Neural crest cell (in vitro differentiated cells): ENCODE measurements around the gene ZMIZ1. TPM values are rescaled to one million over a fixed set of nuclear protein-coding genes. Genes with fewer than 3 reads are reported as not detected.

Source experiments
- DNase-seq: peaks from one replicate; pipeline ENCODE4 v3.0.0; 2021; ENCODE audit warnings: low read depth, mixed read lengths, low spot score
- H3K27ac Mint-ChIP-seq: one replicate; pipeline ENCODE4 v1.8.0; 2021; ENCODE audit warnings: mild to moderate bottlenecking, mixed read lengths; ENCODE audit not compliant: unreplicated experiment
- H3K27me3 Mint-ChIP-seq: 2 replicates; pipeline ENCODE4 v1.8.0; 2021; ENCODE audit warnings: low read depth, mild to moderate bottlenecking, mixed read lengths
- H3K36me3 Mint-ChIP-seq: 2 replicates; pipeline ENCODE4 v1.8.0; 2021; ENCODE audit warnings: low read depth, mild to moderate bottlenecking, mixed read lengths
- H3K4me1 Mint-ChIP-seq: 2 replicates; pipeline ENCODE4 v1.8.0; 2021; ENCODE audit warnings: mixed read lengths
- H3K4me3 Mint-ChIP-seq: one replicate; pipeline ENCODE4 v1.8.0; 2021; ENCODE audit warnings: mild to moderate bottlenecking, mixed read lengths
- H3K9me3 Mint-ChIP-seq: 2 replicates; pipeline ENCODE4 v1.8.0; 2021; ENCODE audit warnings: mixed read lengths
- total RNA-seq: library from RNA; stranded (reverse); gene quantifications from 2 replicates; pipeline ENCODE4 v1.2.1, GENCODE V29; 2021
- TF ChIP-seq, protein P1 (sequence below): fragments of 200-600 bp; sonication (generic); conservative IDR thresholded peaks from 2 replicates; pipeline ENCODE4 v1.5.0; 2021; ENCODE audit warnings: antibody characterized with exemption, mild to moderate bottlenecking

Gene ZMIZ1
- total RNA-seq, 1 donor from 2014 or later = 92.0 TPM

DNA sequence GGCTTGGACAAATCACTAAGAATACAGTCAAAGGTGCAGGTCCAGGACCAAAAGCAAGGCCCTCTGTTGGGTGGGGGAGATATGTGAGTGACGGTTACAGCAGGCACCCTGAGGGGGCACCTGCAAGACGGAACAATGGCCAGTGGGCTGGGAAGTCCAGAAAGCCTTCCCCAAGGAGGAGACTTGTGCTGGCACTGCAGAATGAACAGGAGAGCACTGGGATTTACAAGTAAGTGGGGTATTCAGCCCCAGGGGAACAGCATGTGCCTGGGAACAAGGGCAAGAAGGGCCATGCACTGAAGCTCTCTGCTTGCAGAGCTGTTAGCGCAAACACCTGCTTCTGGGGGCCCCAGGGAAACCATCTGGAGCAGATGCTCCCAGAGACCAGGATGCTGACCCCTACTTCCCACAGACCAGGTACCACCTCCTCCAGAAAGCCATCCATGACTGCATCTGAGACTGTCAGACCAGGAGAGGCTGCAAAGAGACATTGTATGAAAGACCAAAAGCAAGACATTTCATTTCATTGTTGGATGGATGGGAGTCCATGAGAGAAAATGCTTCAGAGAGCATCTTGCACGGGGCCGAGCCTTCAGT lies 24.6 kb upstream of the ZMIZ1 start:
- no peak overlapping the region for H3K4me3 Mint-ChIP-seq
- no peaks in the 10 kb centered on the region for H3K9me3 Mint-ChIP-seq
- peaks cover 3% of the 10 kb centered on the region for H3K27me3 Mint-ChIP-seq
- DNase-seq = no peak
- TF ChIP-seq, protein P1, sequence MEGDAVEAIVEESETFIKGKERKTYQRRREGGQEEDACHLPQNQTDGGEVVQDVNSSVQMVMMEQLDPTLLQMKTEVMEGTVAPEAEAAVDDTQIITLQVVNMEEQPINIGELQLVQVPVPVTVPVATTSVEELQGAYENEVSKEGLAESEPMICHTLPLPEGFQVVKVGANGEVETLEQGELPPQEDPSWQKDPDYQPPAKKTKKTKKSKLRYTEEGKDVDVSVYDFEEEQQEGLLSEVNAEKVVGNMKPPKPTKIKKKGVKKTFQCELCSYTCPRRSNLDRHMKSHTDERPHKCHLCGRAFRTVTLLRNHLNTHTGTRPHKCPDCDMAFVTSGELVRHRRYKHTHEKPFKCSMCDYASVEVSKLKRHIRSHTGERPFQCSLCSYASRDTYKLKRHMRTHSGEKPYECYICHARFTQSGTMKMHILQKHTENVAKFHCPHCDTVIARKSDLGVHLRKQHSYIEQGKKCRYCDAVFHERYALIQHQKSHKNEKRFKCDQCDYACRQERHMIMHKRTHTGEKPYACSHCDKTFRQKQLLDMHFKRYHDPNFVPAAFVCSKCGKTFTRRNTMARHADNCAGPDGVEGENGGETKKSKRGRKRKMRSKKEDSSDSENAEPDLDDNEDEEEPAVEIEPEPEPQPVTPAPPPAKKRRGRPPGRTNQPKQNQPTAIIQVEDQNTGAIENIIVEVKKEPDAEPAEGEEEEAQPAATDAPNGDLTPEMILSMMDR = no peak
- H3K4me1 Mint-ChIP-seq = peaks cover 4% of the 10 kb centered on the region
- no peaks in the 10 kb centered on the region for H3K36me3 Mint-ChIP-seq
- peak overlapping the region; percentile 72 for H3K27ac Mint-ChIP-seq

- TF ChIP-seq, protein P1 = no peak
- no peak for DNase-seq
- Mint-ChIP-seq H3K27me3 (peaks cover 3% of the 10 kb centered on the region), H3K9me3 (no peaks in the 10 kb centered on the region), H3K4me1 (no peaks in the 10 kb centered on the region), H3K27ac (no peak overlapping the region), H3K36me3 (no peaks in the 10 kb centered on the region), H3K4me3 (no peak overlapping the region)
Observed at GRCh38 chr10:79044846-79045245, 23.9 kb upstream of the ZMIZ1 start.

- no peaks in the 10 kb centered on the region for H3K9me3 Mint-ChIP-seq
- no peak for DNase-seq
- TF ChIP-seq, protein P1 = no peak
- H3K4me1 Mint-ChIP-seq = peaks cover 6% of the 10 kb centered on the region
- peaks cover 3% of the 10 kb centered on the region for H3K27me3 Mint-ChIP-seq
- no peaks in the 10 kb centered on the region for H3K36me3 Mint-ChIP-seq
- no peak overlapping the region for H3K4me3 Mint-ChIP-seq
- no peak overlapping the region for H3K27ac Mint-ChIP-seq
Observed at GRCh38 chr10:79045566-79046175, 23.1 kb upstream of the ZMIZ1 start.

DNA sequence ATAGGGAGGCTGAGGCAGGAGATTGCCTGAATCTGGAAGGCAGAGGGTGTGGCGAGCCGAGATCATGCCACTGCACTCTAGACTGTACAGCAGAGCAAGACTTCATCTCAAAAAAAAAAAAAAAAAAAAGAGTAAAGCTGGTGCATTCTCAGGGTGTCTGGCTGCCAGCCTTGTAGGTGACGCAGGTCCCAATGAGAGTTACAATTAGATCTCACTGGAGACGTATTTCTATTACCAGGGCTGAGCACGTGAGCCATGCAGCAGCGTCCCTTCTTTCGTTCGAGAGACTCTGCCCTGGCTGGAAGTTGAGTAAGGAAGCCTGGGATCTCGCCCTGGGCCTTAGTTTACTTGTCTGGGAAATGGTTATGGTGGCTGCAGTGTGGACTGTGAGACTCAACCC lies 22.4 kb upstream of the ZMIZ1 start:
- Mint-ChIP-seq H3K27ac (no peak overlapping the region), H3K4me1 (peaks cover 12% of the 10 kb centered on the region), H3K27me3 (peaks cover 3% of the 10 kb centered on the region), H3K36me3 (no peaks in the 10 kb centered on the region), H3K9me3 (no peaks in the 10 kb centered on the region), H3K4me3 (no peak overlapping the region)
- TF ChIP-seq, protein P1 = no peak
- DNase-seq = no peak

DNA sequence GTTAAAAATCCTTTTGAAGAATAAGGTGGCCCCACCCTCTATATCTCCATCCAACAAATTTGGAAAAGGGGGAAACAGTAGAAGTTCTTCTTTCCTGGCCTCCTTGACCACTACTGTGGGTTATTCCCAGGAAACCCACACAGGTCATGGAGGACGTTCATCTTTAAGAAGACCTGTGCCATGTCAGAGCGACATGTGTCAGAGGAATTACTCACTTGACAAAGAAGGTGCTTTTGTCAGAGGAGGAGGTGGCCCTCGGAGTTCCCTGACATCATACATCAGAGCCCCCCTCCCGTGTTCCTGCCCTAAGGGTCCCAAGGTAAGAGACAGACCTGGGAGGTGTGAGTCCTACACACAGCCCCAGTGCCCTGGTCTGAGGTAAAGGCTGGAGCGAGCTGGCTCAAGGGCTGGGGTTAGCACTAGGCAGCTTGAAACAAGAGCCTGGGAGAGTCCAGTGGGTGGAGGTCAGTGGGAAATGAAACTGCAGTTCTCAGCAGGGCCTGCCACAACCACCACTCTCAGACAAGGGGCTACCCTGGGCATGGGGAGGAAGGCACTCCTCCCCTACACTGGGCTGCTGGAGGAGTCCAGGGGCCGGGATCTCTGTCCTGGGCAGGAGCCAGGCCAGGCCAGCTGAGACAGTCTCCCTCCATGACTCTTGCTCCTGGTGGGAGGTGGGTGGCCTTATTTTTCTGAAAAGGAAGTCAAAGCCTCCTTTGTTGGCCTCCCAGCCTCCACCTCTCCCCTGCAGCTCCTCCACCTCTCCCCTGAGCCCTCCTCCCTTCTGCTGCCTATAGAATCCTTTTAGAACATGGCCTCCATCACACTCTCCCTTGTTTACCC lies 21.8 kb upstream of the ZMIZ1 start:
- no peak for DNase-seq
- Mint-ChIP-seq H3K36me3 (no peaks in the 10 kb centered on the region), H3K9me3 (no peaks in the 10 kb centered on the region), H3K27me3 (peaks cover 3% of the 10 kb centered on the region), H3K27ac (peak overlapping the region; percentile 71), H3K4me1 (peaks cover 18% of the 10 kb centered on the region), H3K4me3 (no peak overlapping the region)
- TF ChIP-seq, protein P1 = no peak
